A549 (cell line): Measurements from ENCODE around the gene ZNF804A. TPM values are rescaled to one million over a fixed set of nuclear protein-coding genes. Genes with fewer than 3 reads are reported as not detected.

Experiments used
- ATAC-seq, 2 experiments: fragments of 200-7000 bp in 1 of 2; fragments of >200 bp in 1 of 2; cut with Nextera tagmentation in 1 of 2; cut with Tn5 transposase in 1 of 2; 3 replicates each; pipeline versions ENCODE4 v1.8.0 to v1.9.1; 2018 to 2020; ENCODE audit warnings: mild to moderate bottlenecking in 1 of 2, moderate library complexity in 1 of 2
- CTCF ChIA-PET: fragments of 300-600 bp; sonication (Branson Sonifier 250); formaldehyde crosslinking; extraction: SDS; loops from one replicate; lab custom pipeline; 2021; ENCODE audit warnings: antibody characterized with exemption, inconsistent platforms; lab: Yijun Ruan, JAX
- POLR2A ChIA-PET: fragments of 350-600 bp; formaldehyde crosslinking; extraction: SDS; loops from one replicate; lab custom pipeline; 2021; ENCODE audit warnings: antibody characterized with exemption, inconsistent platforms; lab: Yijun Ruan, JAX
- DNase-seq, 2 experiments: peaks; one replicate each; pipeline versions ENCODE4 v3.0.0 to v3.0.0-alpha.2; 2011 to 2016; ENCODE audit warnings: low read depth in 1 of 2, low spot score in 1 of 2
- FAIRE-seq: peaks from 2 replicates; lab custom pipeline; 2011; peaks lifted over from hg19 to GRCh38; lab: Jason Lieb, UNC
- H3K27ac ChIP-seq, 2 experiments: fragments of >200 bp; sonication (Bioruptor Twin); formaldehyde crosslinking; 3 replicates each; pipeline ENCODE4 v1.5.1; 2016 to 2017
- H3K4me1 ChIP-seq: fragments of >200 bp; sonication (Bioruptor Twin); formaldehyde crosslinking; 3 replicates; pipeline ENCODE4 v1.6.1; 2016
- H3K4me2 ChIP-seq: fragments of >200 bp; sonication (Bioruptor Twin); formaldehyde crosslinking; 3 replicates; pipeline ENCODE4 v1.6.1; 2016
- H3K4me3 ChIP-seq: fragments of >200 bp; sonication (Bioruptor Twin); formaldehyde crosslinking; 3 replicates; pipeline ENCODE4 v1.5.1; 2016
- H3K9me3 ChIP-seq: fragments of >200 bp; sonication (Bioruptor Twin); formaldehyde crosslinking; 3 replicates; pipeline ENCODE4 v1.6.1; 2016
- ATOH8 ChIP-seq: fragments of 250-450 bp; sonication (Bioruptor Pico); IDR thresholded peaks from 2 replicates; pipeline ENCODE4 v1.5.0; 2020; ENCODE audit warnings: low read depth, mild to moderate bottlenecking, moderate library complexity
- BHLHE40 ChIP-seq: IDR thresholded peaks from 2 replicates; pipeline ENCODE4 v1.6.1; 2012; ENCODE audit warnings: low read depth, low read length, inconsistent platforms
- CBX8 ChIP-seq: fragments of 200-600 bp; sonication (generic); IDR thresholded peaks from 2 replicates; pipeline ENCODE4 v1.6.1; 2016
- FOSB ChIP-seq: fragments of 250-450 bp; sonication (Bioruptor Pico); IDR thresholded peaks from 2 replicates; pipeline ENCODE4 v1.5.0; 2020; ENCODE audit warnings: mild to moderate bottlenecking, moderate library complexity
- FOSL2 ChIP-seq, 2 experiments: fragments of 450-650 bp in 1 of 2; fragments of >200 bp in 1 of 2; sonication (Bioruptor Twin) in 1 of 2; formaldehyde crosslinking; IDR thresholded peaks; 2 replicates each; pipeline versions ENCODE4 v1.5.0 to v1.6.1; 2016 to 2020; ENCODE audit warnings: mild to moderate bottlenecking in 1 of 2, moderate library complexity in 1 of 2
- FOXS1 ChIP-seq: fragments of 250-450 bp; sonication (Bioruptor Pico); IDR thresholded peaks from 2 replicates; pipeline ENCODE4 v1.5.0; 2020; ENCODE audit warnings: mild to moderate bottlenecking, moderate library complexity
- HDAC2 ChIP-seq: fragments of 200-600 bp; sonication (generic); IDR thresholded peaks from 2 replicates; pipeline ENCODE4 v1.6.1; 2016
- HES2 ChIP-seq: fragments of >200 bp; sonication (Bioruptor Twin); formaldehyde crosslinking; IDR thresholded peaks from 2 replicates; pipeline ENCODE4 v1.6.1; 2016
- HEYL ChIP-seq: fragments of 250-450 bp; sonication (Bioruptor Pico); IDR thresholded peaks from 2 replicates; pipeline ENCODE4 v1.8.0; 2021; ENCODE audit warnings: mild to moderate bottlenecking, moderate library complexity
- HOXB13 ChIP-seq: fragments of 250-450 bp; sonication (Bioruptor Pico); IDR thresholded peaks from 2 replicates; pipeline ENCODE4 v1.5.0; 2020; ENCODE audit warnings: low read depth, mild to moderate bottlenecking, moderate library complexity
- HOXB5 ChIP-seq: fragments of 250-450 bp; sonication (Bioruptor Pico); IDR thresholded peaks from 2 replicates; pipeline ENCODE4 v1.5.0; 2020; ENCODE audit warnings: mild to moderate bottlenecking, moderate library complexity
- JUN ChIP-seq, 2 experiments: fragments of >200 bp; sonication (Bioruptor Twin); formaldehyde crosslinking; IDR thresholded peaks; 2 replicates in 1 of 2; 3 replicates in 1 of 2; pipeline ENCODE4 v1.6.1; 2016 to 2017
- JUNB ChIP-seq: fragments of >200 bp; sonication (Bioruptor Twin); formaldehyde crosslinking; IDR thresholded peaks from 2 replicates; pipeline ENCODE4 v1.6.1; 2016
- KDM1A ChIP-seq: fragments of 200-600 bp; sonication (generic); IDR thresholded peaks from 2 replicates; pipeline ENCODE4 v1.6.1; 2016; ENCODE audit warnings: low read depth, mild to moderate bottlenecking
- MAFK ChIP-seq: fragments of 450-650 bp; IDR thresholded peaks from 2 replicates; pipeline ENCODE4 v1.6.1; 2014; ENCODE audit not compliant: partially characterized antibody
- MYC ChIP-seq: IDR thresholded peaks from 2 replicates; pipeline ENCODE4 v1.6.1; 2012; ENCODE audit warnings: mild to moderate bottlenecking, inconsistent platforms, low read length, improper control_type of control experiment, borderline replicate concordance
- NFE2L2 ChIP-seq: fragments of 150-350 bp; conservative IDR thresholded peaks from 2 replicates; pipeline ENCODE4 v1.6.1; 2014; ENCODE audit warnings: low read length
- NR3C1 ChIP-seq: fragments of >200 bp; sonication (Bioruptor Twin); formaldehyde crosslinking; IDR thresholded peaks from 3 replicates; pipeline ENCODE4 v1.6.1; 2017
- POLR2A ChIP-seq: IDR thresholded peaks from 2 replicates; pipeline ENCODE4 v1.6.1; 2012; ENCODE audit warnings: mild to moderate bottlenecking, low read length
- POLR2AphosphoS2 ChIP-seq: conservative IDR thresholded peaks from 2 replicates; pipeline ENCODE4 v1.6.1; 2012; ENCODE audit warnings: low read length, improper control_type of control experiment, inconsistent platforms
- RAD21 ChIP-seq, 2 experiments: fragments of >200 bp in 1 of 2; sonication (Bioruptor Twin) in 1 of 2; formaldehyde crosslinking in 1 of 2; IDR thresholded peaks in 1 of 2; conservative IDR thresholded peaks in 1 of 2; 2 replicates in 1 of 2; 3 replicates in 1 of 2; pipeline ENCODE4 v1.6.1; 2012 to 2018; ENCODE audit warnings: inconsistent platforms in 1 of 2
- RARB ChIP-seq: fragments of 250-450 bp; sonication (Bioruptor Pico); IDR thresholded peaks from 2 replicates; pipeline ENCODE4 v1.8.0; 2021; ENCODE audit warnings: mild to moderate bottlenecking, moderate library complexity
- RFX5 ChIP-seq: fragments of 450-650 bp; IDR thresholded peaks from 2 replicates; pipeline ENCODE4 v1.7.1; 2014; ENCODE audit warnings: antibody characterized with exemption, mild to moderate bottlenecking, moderate library complexity
- TFCP2L1 ChIP-seq: fragments of 250-450 bp; sonication (Bioruptor Pico); IDR thresholded peaks from 2 replicates; pipeline ENCODE4 v1.5.0; 2021; ENCODE audit warnings: mild to moderate bottlenecking
- TP53 ChIP-seq: fragments of 250-450 bp; sonication (Bioruptor Pico); IDR thresholded peaks from 2 replicates; pipeline ENCODE4 v1.5.0; 2021; ENCODE audit warnings: mild to moderate bottlenecking, moderate library complexity
- ZNF302 ChIP-seq: fragments of 250-450 bp; sonication (Bioruptor Pico); IDR thresholded peaks from 2 replicates; pipeline ENCODE4 v1.9.0; 2021; ENCODE audit warnings: inconsistent platforms, mild to moderate bottlenecking, moderate library complexity
- WGBS: methylation state at CpG from one replicate; pipeline ENCODE4 v1.1.6; 2017; ENCODE audit errors: missing lambda C conversion rate; 5-methylcytosine and 5-hydroxymethylcytosine counted together
- polyA plus RNA-seq, 4 experiments: library from polyadenylated mRNA; depleted of rRNA in 3 of 4; stranded (reverse); fragments of >200 nt; fragmentation: RNase III in 1 of 4; extraction: RNeasy Plus Mini Kit Qiagen cat#74134 plus additional on column Dnase treatment in 1 of 4; gene quantifications; 2 replicates in 3 of 4; 3 replicates in 1 of 4; pipeline ENCODE4 v1.2.3, GENCODE V29; 2011 to 2017
- TF ChIP-seq, protein P1 (sequence below): fragments of >200 bp; sonication (Bioruptor Twin); formaldehyde crosslinking; IDR thresholded peaks from 3 replicates; pipeline ENCODE4 v1.5.1; 2016
- TF ChIP-seq, protein P2 (sequence below): fragments of 150-350 bp; IDR thresholded peaks from 2 replicates; pipeline ENCODE4 v1.6.1; 2014; ENCODE audit warnings: low read depth, mild to moderate bottlenecking, low read length
- TF ChIP-seq, protein P3 (sequence below): fragments of 250-450 bp; sonication (Bioruptor Pico); IDR thresholded peaks from 2 replicates; pipeline ENCODE4 v1.5.0; 2021; ENCODE audit warnings: mild to moderate bottlenecking, moderate library complexity, borderline replicate concordance
- TF ChIP-seq, protein P4 (sequence below): IDR thresholded peaks from 2 replicates; pipeline ENCODE4 v1.6.1; 2012; ENCODE audit warnings: low read depth, borderline replicate concordance

Gene ZNF804A
- polyA plus RNA-seq, 2 of the 4 experiments (the other 2 are of a cell fraction): not detected

GRCh38 chr2:184783576-184783975 is 185.2 kb downstream of the ZNF804A start:
- no peak overlapping the region for H3K4me3 ChIP-seq
- FAIRE-seq (no peak), ATAC-seq (no peak)
- no peak for TF ChIP-seq POLR2AphosphoS2
- no peak for TF ChIP-seq FOSL2 (IDR thresholded peaks at IDR 0.05)
- TF ChIP-seq FOSL2 (CRISPR knock-in tag; IDR thresholded peaks at IDR 0.05): no peak
- no peak for TF ChIP-seq HEYL (CRISPR knock-in tag)
- TF ChIP-seq TFCP2L1 (CRISPR knock-in tag): no peak
- TF ChIP-seq, protein P1, sequence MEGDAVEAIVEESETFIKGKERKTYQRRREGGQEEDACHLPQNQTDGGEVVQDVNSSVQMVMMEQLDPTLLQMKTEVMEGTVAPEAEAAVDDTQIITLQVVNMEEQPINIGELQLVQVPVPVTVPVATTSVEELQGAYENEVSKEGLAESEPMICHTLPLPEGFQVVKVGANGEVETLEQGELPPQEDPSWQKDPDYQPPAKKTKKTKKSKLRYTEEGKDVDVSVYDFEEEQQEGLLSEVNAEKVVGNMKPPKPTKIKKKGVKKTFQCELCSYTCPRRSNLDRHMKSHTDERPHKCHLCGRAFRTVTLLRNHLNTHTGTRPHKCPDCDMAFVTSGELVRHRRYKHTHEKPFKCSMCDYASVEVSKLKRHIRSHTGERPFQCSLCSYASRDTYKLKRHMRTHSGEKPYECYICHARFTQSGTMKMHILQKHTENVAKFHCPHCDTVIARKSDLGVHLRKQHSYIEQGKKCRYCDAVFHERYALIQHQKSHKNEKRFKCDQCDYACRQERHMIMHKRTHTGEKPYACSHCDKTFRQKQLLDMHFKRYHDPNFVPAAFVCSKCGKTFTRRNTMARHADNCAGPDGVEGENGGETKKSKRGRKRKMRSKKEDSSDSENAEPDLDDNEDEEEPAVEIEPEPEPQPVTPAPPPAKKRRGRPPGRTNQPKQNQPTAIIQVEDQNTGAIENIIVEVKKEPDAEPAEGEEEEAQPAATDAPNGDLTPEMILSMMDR: no peak
- TF ChIP-seq NFE2L2: no peak
- TF ChIP-seq BHLHE40: no peak
- no peak for TF ChIP-seq FOSB (CRISPR knock-in tag)
- no peak for TF ChIP-seq JUNB
- no peak for TF ChIP-seq JUN (IDR thresholded peaks at IDR 0.05)
- TF ChIP-seq, all 56 proteins: peak for 0
- Histone ChIP-seq H3K27ac (no peak overlapping the region), H3K9me3 (no peaks in the 10 kb centered on the region), H3K4me1 (no peaks in the 10 kb centered on the region), H3K4me2 (no peak overlapping the region)
- DNase-seq: no peak
- ChIA-PET CTCF (no interaction called here), POLR2A (no interaction called here)
- WGBS: 18% methylated on average over 3 of the region's 3 CpGs

DNA sequence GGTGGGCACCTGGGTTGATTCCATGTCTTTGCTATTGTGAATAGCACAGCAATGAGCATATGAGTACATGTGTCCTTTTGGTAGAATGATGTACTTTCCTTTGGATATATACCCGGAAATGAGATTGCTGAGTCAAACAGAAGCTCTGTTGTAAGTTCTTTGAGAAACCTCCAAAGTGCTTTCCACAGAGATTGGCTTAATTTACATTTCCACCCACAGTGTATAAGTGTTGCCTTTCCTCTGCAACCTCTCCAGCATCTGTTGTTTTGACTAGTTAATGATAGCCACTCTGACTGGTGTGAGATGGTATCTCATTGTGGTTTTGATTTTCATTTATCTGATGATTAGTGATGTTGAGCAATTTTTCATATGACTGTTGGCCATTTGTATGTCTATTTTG is 194.8 kb downstream of the ZNF804A start:
- Histone ChIP-seq H3K9me3 (no peaks in the 10 kb centered on the region), H3K4me2 (no peak overlapping the region), H3K4me1 (no peaks in the 10 kb centered on the region), H3K27ac (no peak overlapping the region), H3K4me3 (no peak overlapping the region)
- ChIA-PET POLR2A (no interaction called here), CTCF (no interaction called here)
- ATAC-seq (no peak), DNase-seq (no peak), FAIRE-seq (no peak)
- WGBS: 5% methylated on average over 1 of the region's 1 CpG
- no peak for TF ChIP-seq HOXB13 (CRISPR knock-in tag)
- no peak for TF ChIP-seq JUN (IDR thresholded peaks at IDR 0.05)
- no peak for TF ChIP-seq RFX5
- TF ChIP-seq TP53: no peak
- TF ChIP-seq ZNF302 (CRISPR knock-in tag): no peak
- no peak for TF ChIP-seq FOSB (CRISPR knock-in tag)
- no peak for TF ChIP-seq KDM1A
- no peak for TF ChIP-seq RARB (CRISPR knock-in tag)
- TF ChIP-seq TFCP2L1 (CRISPR knock-in tag): no peak
- TF ChIP-seq HOXB5 (CRISPR knock-in tag): no peak
- TF ChIP-seq HDAC2: no peak
- TF ChIP-seq FOSL2 (IDR thresholded peaks at IDR 0.05): no peak
- no peak for TF ChIP-seq FOSL2 (CRISPR knock-in tag; IDR thresholded peaks at IDR 0.05)
- TF ChIP-seq POLR2A: no peak

- H3K4me2 ChIP-seq: no peak overlapping the region
- H3K27ac ChIP-seq: no peak overlapping the region
- H3K4me3 ChIP-seq: no peak overlapping the region
- no peaks in the 10 kb centered on the region for H3K4me1 ChIP-seq
- H3K9me3 ChIP-seq: no peaks in the 10 kb centered on the region
- ChIA-PET CTCF (no interaction called here), POLR2A (no interaction called here)
- FAIRE-seq (no peak), DNase-seq (no peak), ATAC-seq (no peak)
- 42% methylated on average over 4 of the region's 4 CpGs for WGBS
- no peak for TF ChIP-seq FOXS1
- TF ChIP-seq RARB (CRISPR knock-in tag): no peak
- no peak for TF ChIP-seq RAD21 (conservative IDR thresholded peaks at IDR 0.05 in 1 of 2, IDR thresholded peaks at IDR 0.05 in 1 of 2)
- TF ChIP-seq HOXB5 (CRISPR knock-in tag): no peak
- no peak for TF ChIP-seq MAFK
- no peak for TF ChIP-seq CBX8
- TF ChIP-seq ATOH8 (CRISPR knock-in tag): no peak
- TF ChIP-seq, protein P2, sequence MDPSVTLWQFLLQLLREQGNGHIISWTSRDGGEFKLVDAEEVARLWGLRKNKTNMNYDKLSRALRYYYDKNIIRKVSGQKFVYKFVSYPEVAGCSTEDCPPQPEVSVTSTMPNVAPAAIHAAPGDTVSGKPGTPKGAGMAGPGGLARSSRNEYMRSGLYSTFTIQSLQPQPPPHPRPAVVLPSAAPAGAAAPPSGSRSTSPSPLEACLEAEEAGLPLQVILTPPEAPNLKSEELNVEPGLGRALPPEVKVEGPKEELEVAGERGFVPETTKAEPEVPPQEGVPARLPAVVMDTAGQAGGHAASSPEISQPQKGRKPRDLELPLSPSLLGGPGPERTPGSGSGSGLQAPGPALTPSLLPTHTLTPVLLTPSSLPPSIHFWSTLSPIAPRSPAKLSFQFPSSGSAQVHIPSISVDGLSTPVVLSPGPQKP: no peak
- no peak for TF ChIP-seq POLR2A
- TF ChIP-seq, protein P3, sequence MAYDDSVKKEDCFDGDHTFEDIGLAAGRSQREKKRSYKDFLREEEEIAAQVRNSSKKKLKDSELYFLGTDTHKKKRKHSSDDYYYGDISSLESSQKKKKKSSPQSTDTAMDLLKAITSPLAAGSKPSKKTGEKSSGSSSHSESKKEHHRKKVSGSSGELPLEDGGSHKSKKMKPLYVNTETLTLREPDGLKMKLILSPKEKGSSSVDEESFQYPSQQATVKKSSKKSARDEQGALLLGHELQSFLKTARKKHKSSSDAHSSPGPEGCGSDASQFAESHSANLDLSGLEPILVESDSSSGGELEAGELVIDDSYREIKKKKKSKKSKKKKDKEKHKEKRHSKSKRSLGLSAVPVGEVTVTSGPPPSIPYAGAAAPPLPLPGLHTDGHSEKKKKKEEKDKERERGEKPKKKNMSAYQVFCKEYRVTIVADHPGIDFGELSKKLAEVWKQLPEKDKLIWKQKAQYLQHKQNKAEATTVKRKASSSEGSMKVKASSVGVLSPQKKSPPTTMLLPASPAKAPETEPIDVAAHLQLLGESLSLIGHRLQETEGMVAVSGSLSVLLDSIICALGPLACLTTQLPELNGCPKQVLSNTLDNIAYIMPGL: no peak
- no peak for TF ChIP-seq MYC
- no peak for TF ChIP-seq TP53
- TF ChIP-seq, protein P4, sequence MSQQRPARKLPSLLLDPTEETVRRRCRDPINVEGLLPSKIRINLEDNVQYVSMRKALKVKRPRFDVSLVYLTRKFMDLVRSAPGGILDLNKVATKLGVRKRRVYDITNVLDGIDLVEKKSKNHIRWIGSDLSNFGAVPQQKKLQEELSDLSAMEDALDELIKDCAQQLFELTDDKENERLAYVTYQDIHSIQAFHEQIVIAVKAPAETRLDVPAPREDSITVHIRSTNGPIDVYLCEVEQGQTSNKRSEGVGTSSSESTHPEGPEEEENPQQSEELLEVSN: no peak
- no peak for TF ChIP-seq HES2
- no peak for TF ChIP-seq NR3C1
Observed at GRCh38 chr2:184799379-184799778, 201.1 kb downstream of the ZNF804A start.
